B cell (primary cell): Measurements from ENCODE around the gene AFAP1L1.

ENCODE experiments used
- CTCF ChIP-seq: fragments of 200-600 bp; IDR thresholded peaks from one replicate; pipeline ENCODE4 v1.8.0; 2022; ENCODE audit warnings: antibody characterized with exemption, mild to moderate bottlenecking
- EZH2 ChIP-seq: IDR thresholded peaks from 2 replicates; pipeline ENCODE4 v1.6.1; 2012; ENCODE audit warnings: borderline replicate concordance, low read depth, mild to moderate bottlenecking, moderate library complexity, low read length; ENCODE audit not compliant: insufficient read depth, poor library complexity, severe bottlenecking

- no peak for TF ChIP-seq CTCF
- no peak for TF ChIP-seq EZH2
These were observed 47.4 kb upstream of the AFAP1L1 start for GRCh38 chr5:149224282-149224681.
